Testis (tissue), 2 donors: ENCODE data around the gene CTRB1.

Experiments
- POLR2A ChIP-seq: fragments of 450-650 bp; IDR thresholded peaks from one replicate; pipeline ENCODE4 v1.6.1; 2017; ENCODE audit warnings: antibody characterized with exemption, mild to moderate bottlenecking, moderate library complexity
- TF ChIP-seq, protein P1 (sequence below), 3 experiments: fragments of 450-650 bp in 2 of 3; fragments of 200-600 bp in 1 of 3; sonication (generic) in 1 of 3; IDR thresholded peaks; one replicate each; pipeline ENCODE4 v1.5.1; 2016 to 2019; ENCODE audit warnings: antibody characterized with exemption in 3 of 3, mild to moderate bottlenecking in 2 of 3, moderate library complexity in 1 of 3

DNA sequence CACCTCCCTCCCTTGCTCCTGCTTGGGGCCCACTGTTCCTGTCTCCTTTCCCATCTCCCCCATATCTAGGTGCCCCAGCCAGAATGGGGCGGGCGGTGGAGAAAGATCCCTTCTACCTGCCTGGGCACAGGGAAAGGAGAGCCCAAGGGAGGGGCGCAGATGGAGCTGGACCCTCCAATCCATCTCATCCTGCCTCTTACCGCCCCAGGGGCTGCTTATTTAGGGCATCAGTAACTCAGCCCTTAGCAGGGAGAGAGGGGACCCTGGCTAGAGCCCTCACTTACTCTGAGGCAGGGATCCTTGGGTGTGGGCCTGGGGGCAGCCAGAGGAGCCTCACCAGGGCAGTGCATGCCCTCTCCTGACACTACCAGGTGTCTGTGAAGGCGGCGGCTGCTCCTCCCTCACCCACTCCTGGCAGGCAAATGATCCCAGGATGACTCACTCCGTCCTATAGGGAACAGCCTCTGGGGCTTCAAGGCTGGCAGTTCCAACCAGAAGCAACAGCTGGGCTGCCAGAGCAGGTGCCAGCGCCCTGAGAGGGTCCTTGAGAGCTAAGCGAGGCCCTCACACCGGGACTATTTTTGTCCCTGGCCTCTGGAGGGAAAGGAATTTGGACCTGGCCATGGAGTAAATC lies 49.0 kb downstream of the CTRB1 start:
- no peak for TF ChIP-seq POLR2A
- TF ChIP-seq, protein P1, sequence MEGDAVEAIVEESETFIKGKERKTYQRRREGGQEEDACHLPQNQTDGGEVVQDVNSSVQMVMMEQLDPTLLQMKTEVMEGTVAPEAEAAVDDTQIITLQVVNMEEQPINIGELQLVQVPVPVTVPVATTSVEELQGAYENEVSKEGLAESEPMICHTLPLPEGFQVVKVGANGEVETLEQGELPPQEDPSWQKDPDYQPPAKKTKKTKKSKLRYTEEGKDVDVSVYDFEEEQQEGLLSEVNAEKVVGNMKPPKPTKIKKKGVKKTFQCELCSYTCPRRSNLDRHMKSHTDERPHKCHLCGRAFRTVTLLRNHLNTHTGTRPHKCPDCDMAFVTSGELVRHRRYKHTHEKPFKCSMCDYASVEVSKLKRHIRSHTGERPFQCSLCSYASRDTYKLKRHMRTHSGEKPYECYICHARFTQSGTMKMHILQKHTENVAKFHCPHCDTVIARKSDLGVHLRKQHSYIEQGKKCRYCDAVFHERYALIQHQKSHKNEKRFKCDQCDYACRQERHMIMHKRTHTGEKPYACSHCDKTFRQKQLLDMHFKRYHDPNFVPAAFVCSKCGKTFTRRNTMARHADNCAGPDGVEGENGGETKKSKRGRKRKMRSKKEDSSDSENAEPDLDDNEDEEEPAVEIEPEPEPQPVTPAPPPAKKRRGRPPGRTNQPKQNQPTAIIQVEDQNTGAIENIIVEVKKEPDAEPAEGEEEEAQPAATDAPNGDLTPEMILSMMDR (IDR thresholded peaks at IDR 0.05), result no peak
